Endothelial cell of umbilical vein (primary cell): ENCODE results near the gene WDR7. TPM values are rescaled to one million over a fixed set of nuclear protein-coding genes. Genes with fewer than 3 reads are reported as not detected.

Source experiments
- BruUV-seq: library from RNA; stranded (reverse); fragments of 400-500 nt; replicated peaks from 2 replicates; lab custom pipeline; 2021; lab: Mats Ljungman, UMichigan
- CTCF ChIA-PET: fragments of 300-600, 350-600 bp; sonication (Branson Sonifier 250); formaldehyde crosslinking; loops from one replicate; lab custom pipeline; 2021; ENCODE audit warnings: antibody characterized with exemption, inconsistent platforms; lab: Charles Lee
- POLR2A ChIA-PET: fragments of 300-600, 350-600 bp; sonication (Branson Sonifier 250); formaldehyde crosslinking; loops from one replicate; lab custom pipeline; 2021; ENCODE audit warnings: antibody characterized with exemption, inconsistent platforms; lab: Charles Lee
- DNase-seq: peaks from one replicate; pipeline ENCODE4 v3.0.0-alpha.2; 2011; ENCODE audit warnings: low read depth, low spot score
- FAIRE-seq: peaks from 2 replicates; lab custom pipeline; 2011; peaks lifted over from hg19 to GRCh38; lab: Jason Lieb, UNC
- H2AFZ ChIP-seq: 2 replicates; pipeline ENCODE4 v1.6.0; 2012; ENCODE audit warnings: low read depth, low read length, control low read depth, inconsistent platforms
- H3K27ac ChIP-seq: 2 replicates; pipeline ENCODE4 v1.5.1; 2011; ENCODE audit warnings: low read depth, mild to moderate bottlenecking, control low read depth, low read length, moderate library complexity; ENCODE audit not compliant: insufficient read depth
- H3K27me3 ChIP-seq, 2 experiments: 2 replicates each; pipeline versions ENCODE4 v1.6.0 to v1.6.1; 2011; ENCODE audit warnings: low read length in 2 of 2, mixed read lengths in 1 of 2; ENCODE audit not compliant: control insufficient read depth in 2 of 2, insufficient read depth in 2 of 2
- H3K36me3 ChIP-seq, 2 experiments: 2 replicates in 1 of 2; 3 replicates in 1 of 2; pipeline ENCODE4 v1.5.1; 2011; ENCODE audit warnings: low read length in 2 of 2, mild to moderate bottlenecking in 1 of 2, moderate library complexity in 1 of 2; ENCODE audit not compliant: control insufficient read depth in 2 of 2, insufficient read depth in 2 of 2; ENCODE audit errors: extremely low read depth in 1 of 2
- H3K4me1 ChIP-seq: 3 replicates; pipeline ENCODE4 v1.5.1; 2011; ENCODE audit warnings: mild to moderate bottlenecking, low read length; ENCODE audit not compliant: control insufficient read depth, insufficient read depth; ENCODE audit errors: extremely low read depth
- H3K4me2 ChIP-seq: 2 replicates; pipeline ENCODE4 v1.6.1; 2011; ENCODE audit warnings: low read length, control low read depth, mixed read lengths; ENCODE audit not compliant: insufficient read depth
- H3K4me3 ChIP-seq, 3 experiments: fragments of 200-600 bp in 1 of 3; sonication (generic), shearing (Covaris generic) in 1 of 3; replicated peaks in 1 of 3; 2 replicates each; pipeline ENCODE4 v1.5.1; 2011 to 2016; ENCODE audit warnings: control low read depth in 3 of 3, low read length in 3 of 3, mild to moderate bottlenecking in 2 of 3, inconsistent platforms in 1 of 3, low read depth in 1 of 3, moderate library complexity in 1 of 3; ENCODE audit not compliant: insufficient read depth in 1 of 3
- H3K79me2 ChIP-seq: 2 replicates; pipeline ENCODE4 v1.6.0; 2012; ENCODE audit warnings: low read length, inconsistent platforms; ENCODE audit not compliant: control insufficient read depth, insufficient read depth
- H3K9ac ChIP-seq: replicated peaks from 2 replicates; pipeline ENCODE3; 2011; ENCODE audit warnings: low read length, control low read depth; ENCODE audit not compliant: insufficient read depth; ENCODE audit errors: extremely low read depth
- H3K9me1 ChIP-seq: replicated peaks from 3 replicates; pipeline ENCODE4 v1.6.0; 2011; ENCODE audit warnings: mild to moderate bottlenecking, low read length; ENCODE audit not compliant: control insufficient read depth, insufficient read depth; ENCODE audit errors: extremely low read depth
- H3K9me3 ChIP-seq: replicated peaks from 2 replicates; pipeline ENCODE4 v1.5.1; 2012; ENCODE audit warnings: low read length, inconsistent platforms; ENCODE audit not compliant: control insufficient read depth, insufficient read depth
- H4K20me1 ChIP-seq: replicated peaks from 2 replicates; pipeline ENCODE3; 2011; ENCODE audit warnings: mild to moderate bottlenecking, low read length; ENCODE audit not compliant: control insufficient read depth, insufficient read depth; ENCODE audit errors: extremely low read depth
- CTCF ChIP-seq, 2 donors: IDR thresholded peaks; 1 replicate in 1 of 2; 2 replicates in 1 of 2; pipeline ENCODE4 v1.5.1; 2011; ENCODE audit warnings: low read length in 2 of 2, mild to moderate bottlenecking in 2 of 2, moderate library complexity in 2 of 2, control low read depth in 1 of 2, inconsistent platforms in 1 of 2, low read depth in 1 of 2; ENCODE audit not compliant: insufficient read depth in 1 of 2; ENCODE audit errors: extremely low read depth in 1 of 2
- EZH2 ChIP-seq: IDR thresholded peaks from 2 replicates; pipeline ENCODE4 v1.6.1; 2012; ENCODE audit warnings: borderline replicate concordance, low read depth, mild to moderate bottlenecking, moderate library complexity, low read length, inconsistent platforms; ENCODE audit not compliant: severe bottlenecking
- FOS ChIP-seq: IDR thresholded peaks from 2 replicates; pipeline ENCODE4 v1.6.1; 2011; ENCODE audit warnings: mild to moderate bottlenecking, low read length, moderate library complexity, borderline replicate concordance; ENCODE audit not compliant: insufficient read depth
- GATA2 ChIP-seq: IDR thresholded peaks from 2 replicates; pipeline ENCODE4 v1.7.0; 2011; ENCODE audit warnings: low read depth, mild to moderate bottlenecking, moderate library complexity, mixed read lengths, low read length; ENCODE audit not compliant: insufficient read length, insufficient read depth
- JUN ChIP-seq: IDR thresholded peaks from 2 replicates; pipeline ENCODE4 v1.6.1; 2011; ENCODE audit warnings: borderline replicate concordance, low read depth; ENCODE audit not compliant: insufficient read length, insufficient read depth
- MAX ChIP-seq: IDR thresholded peaks from 2 replicates; pipeline ENCODE4 v1.6.1; 2011; ENCODE audit not compliant: insufficient read depth, insufficient read length
- MYC ChIP-seq: IDR thresholded peaks from one replicate; pipeline ENCODE4 v1.6.1; 2011; ENCODE audit warnings: mild to moderate bottlenecking, low read depth, low read length
- POLR2A ChIP-seq: IDR thresholded peaks from 2 replicates; pipeline ENCODE4 v1.6.1; 2012; ENCODE audit warnings: low read depth, mild to moderate bottlenecking, control low read depth, low read length
- POLR2AphosphoS5 ChIP-seq: IDR thresholded peaks from 2 replicates; pipeline ENCODE4 v1.6.1; 2012; ENCODE audit warnings: low read depth, mild to moderate bottlenecking, control low read depth, low read length, moderate library complexity; ENCODE audit not compliant: insufficient read depth
- dilution Hi-C: fragments of 300-500 bp; cut with MboI; formaldehyde crosslinking; loops from one replicate; pipeline ENCODE4 v1.15.0; 2019; ENCODE audit warnings: low sequenced_read_pairs; ENCODE audit not compliant: extremely low pct_ligation_motif_present
- intact Hi-C: fragments of 100-400 bp; cut with micrococcal nuclease; formaldehyde crosslinking; loops from one replicate; pipeline ENCODE4 v1.10.0; 2022
- polyA plus RNA-seq, 4 experiments: library from polyadenylated mRNA; depleted of rRNA in 3 of 4; stranded (reverse) in 3 of 4; unstranded in 1 of 4; fragments of >200 nt; gene quantifications; 2 replicates each; pipeline versions ENCODE4 v1.2.1 to v1.2.3, GENCODE V29; 2011 to 2012; ENCODE audit warnings: missing spikeins in 1 of 4
- total RNA-seq: library from RNA; stranded (reverse); gene quantifications from 2 replicates; pipeline ENCODE4 v1.2.3, GENCODE V29; 2021

WDR7 gene
- total and polyA plus RNA-seq, 2 donors (not counting 3 experiments of a cell fraction or from before 2014, with no cell fraction given) = 5.9 to 19.0 TPM

- Histone ChIP-seq H3K4me2 (no peak overlapping the region), H4K20me1 (no peaks in the 10 kb centered on the region), H2AFZ (no peak overlapping the region), H3K4me1 (peaks cover 2% of the 10 kb centered on the region), H3K9me1 (no peaks in the 10 kb centered on the region), H3K4me3 (no peak overlapping the region), H3K27ac (no peak overlapping the region), H3K27me3 (no peaks in the 10 kb centered on the region), H3K9me3 (no peaks in the 10 kb centered on the region), H3K79me2 (no peaks in the 10 kb centered on the region), H3K36me3 (no peaks in the 10 kb centered on the region), H3K9ac (no peak overlapping the region)
- DNase-seq = no peak
- intact Hi-C loops (no loop called here), dilution Hi-C loops (no loop called here)
- no peak for FAIRE-seq
- POLR2A ChIA-PET = no interaction called here
- CTCF ChIA-PET = no interaction called here
- BruUV-seq = no TSS peak
- TF ChIP-seq FOS = no peak
- no peak for TF ChIP-seq POLR2A
- TF ChIP-seq EZH2 = no peak
- TF ChIP-seq JUN = no peak
- TF ChIP-seq GATA2 = no peak
- no peak for TF ChIP-seq MAX
- no peak for TF ChIP-seq POLR2AphosphoS5
- no peak for TF ChIP-seq CTCF (IDR thresholded peaks at IDR 0.05; ENCODE audit: extremely low read depth in 1 of 2, insufficient read depth in 1 of 2, low read depth in 1 of 2, low read length in 2 of 2)
- no peak for TF ChIP-seq MYC
Measured at GRCh38 chr18:57084331-57085271, 433.4 kb downstream of the WDR7 start.
